Measurements from ENCODE around the gene SEC31B. TPM values are rescaled to one million over a fixed set of nuclear protein-coding genes. Genes with fewer than 3 reads are reported as not detected.

Gene SEC31B
- total and polyA plus RNA-seq, 9 of the 15 experiments (the other 6 are each of a cell fraction or from before 2014, with no cell fraction given) = 0.91 to 7.0 (median 2.4) TPM

- H2AFZ ChIP-seq (ENCODE audit: low read depth, low read length) = no peak overlapping the region
- no peaks in the 10 kb centered on the region for H3K9me3 ChIP-seq (replicated peaks; ENCODE audit: control insufficient read depth, insufficient read depth, low read depth, low read length)
- no peaks in the 10 kb centered on the region for H3K79me2 ChIP-seq (ENCODE audit: control insufficient read depth, insufficient read depth, low read length)
- no peaks in the 10 kb centered on the region for H3K9me1 ChIP-seq (ENCODE audit: control insufficient read depth, insufficient read depth, low read length)
- no peak overlapping the region for H3K4me3 ChIP-seq
- WGBS (ENCODE audit: insufficient coverage, low coverage, missing lambda C conversion rate) = 0% methylated on average over 8 of the region's 11 CpGs
- peaks cover 0 to 12% of the 10 kb centered on the region in 2 experiments; a peak in 2 of 5 replicates for H3K4me1 ChIP-seq (replicated peaks in 1 of 2; ENCODE audit: control insufficient read depth in 2 of 2, insufficient read depth in 2 of 2, low read length in 2 of 2)
- FAIRE-seq = no peak
- TF ChIP-seq EZH2 (IDR thresholded peaks at IDR 0.05; ENCODE audit: borderline replicate concordance, low read depth, low read length) (no peak), BCLAF1 (IDR thresholded peaks at IDR 0.05; ENCODE audit: borderline replicate concordance in 1 of 2, control insufficient read depth in 1 of 2, low read depth in 2 of 2, low read length in 1 of 2) (no peak), ARID2 (IDR thresholded peaks at IDR 0.05) (no peak), ZNF609 (CRISPR knock-in tag; IDR thresholded peaks at IDR 0.05; ENCODE audit: borderline replicate concordance) (no peak), ESRRA (IDR thresholded peaks at IDR 0.05; ENCODE audit: borderline replicate concordance, low read depth) (no peak), ZNF124 (CRISPR knock-in tag; IDR thresholded peaks at IDR 0.05) (no peak), ZNF584 (CRISPR knock-in tag; IDR thresholded peaks at IDR 0.05; ENCODE audit: low read depth) (no peak), MYNN (IDR thresholded peaks at IDR 0.05) (no peak), MYNN (CRISPR knock-in tag; IDR thresholded peaks at IDR 0.05) (no peak)
- peak overlapping the region in 1 of 2 experiments; percentile 40; a peak in 1 of 4 replicates for H3K9ac ChIP-seq (ENCODE audit: insufficient read depth in 1 of 2, low read depth in 2 of 2, low read length in 2 of 2)
- DNase-seq (ENCODE audit: extremely low read depth in 1 of 4, low spot score in 3 of 4) = no peak
- H4K20me1 ChIP-seq (replicated peaks; ENCODE audit: control insufficient read depth, insufficient read depth, low read length) = no peaks in the 10 kb centered on the region; the same call in 1 of the 2 replicates
- ChIA-PET CTCF (ENCODE audit: low intra/inter-chr PET ratio) (no interaction called here), POLR2A (interaction anchor here (1.0 kb wide), 1 partner anchor 9 kb away, joined by 3 read pairs; no protein-coding TSS in a partner anchor)
- no peak for ATAC-seq
- no peak overlapping the region for H3K4me2 ChIP-seq (ENCODE audit: insufficient read depth, low read length)
- H3K36me3 ChIP-seq (ENCODE audit: control insufficient read depth, insufficient read depth, low read length) = no peaks in the 10 kb centered on the region
- in situ Hi-C loops (cut with MboI) = loop anchor here (25.0 kb wide), 1 partner anchor 295 kb away; no protein-coding TSS in a partner anchor
- no peak overlapping the region for H3K27ac ChIP-seq (ENCODE audit: extremely low read depth, low read depth, low read length)
- intact Hi-C loops (cut with micrococcal nuclease) = no loop called here
- H3K27me3 ChIP-seq (ENCODE audit: control insufficient read depth in 2 of 2, insufficient read depth in 2 of 2, low read length in 2 of 2) = peaks cover 3 to 28% of the 10 kb centered on the region in 2 experiments; a peak in 3 of 5 replicates
- no TSS peak for BruUV-seq (replicated peaks)
Observed at GRCh38 chr10:100567249-100567648, 47.6 kb upstream of the SEC31B start.
